GM12878 (cell line): ENCODE results near the gene SFT2D2.

Experiments used
- CHD2 ChIP-seq: IDR thresholded peaks from 2 replicates; pipeline ENCODE4 v1.6.1; 2011; ENCODE audit warnings: low read depth, low read length, improper control_type of control experiment, borderline replicate concordance
- EZH2 ChIP-seq: IDR thresholded peaks from 2 replicates; pipeline ENCODE4 v1.6.1; 2012; ENCODE audit warnings: low read depth, mild to moderate bottlenecking, control low read depth, inconsistent platforms, low read length, borderline replicate concordance; ENCODE audit not compliant: control insufficient read depth
- FOS ChIP-seq: IDR thresholded peaks from 3 replicates; pipeline ENCODE4 v1.6.1; 2011; ENCODE audit warnings: borderline replicate concordance; ENCODE audit not compliant: insufficient read length; ENCODE audit errors: extremely low read depth
- FOXM1 ChIP-seq: IDR thresholded peaks from 2 replicates; pipeline ENCODE4 v1.6.1; 2012; ENCODE audit warnings: low read depth, mild to moderate bottlenecking, inconsistent platforms, low read length, moderate library complexity
- NR2F1 ChIP-seq: fragments of 450-650 bp; conservative IDR thresholded peaks from 2 replicates; pipeline ENCODE4 v1.6.1; 2017; ENCODE audit warnings: mild to moderate bottlenecking
- TF ChIP-seq, protein P1 (sequence below): IDR thresholded peaks from 2 replicates; pipeline ENCODE4 v1.6.1; 2011; ENCODE audit warnings: low read depth, mild to moderate bottlenecking, low read length, moderate library complexity, borderline replicate concordance; ENCODE audit errors: extremely low read depth
- TF ChIP-seq, protein P2 (sequence below), 3 experiments: IDR thresholded peaks in 2 of 3; conservative IDR thresholded peaks in 1 of 3; 2 replicates each; pipeline ENCODE4 v1.5.1; 2011; ENCODE audit warnings: low read depth in 3 of 3, low read length in 3 of 3, mild to moderate bottlenecking in 3 of 3, control low read depth in 2 of 3, moderate library complexity in 2 of 3, inconsistent platforms in 1 of 3, mixed read lengths in 1 of 3; ENCODE audit not compliant: control insufficient read depth in 2 of 3, insufficient read depth in 1 of 3; ENCODE audit errors: extremely low read depth in 1 of 3

DNA sequence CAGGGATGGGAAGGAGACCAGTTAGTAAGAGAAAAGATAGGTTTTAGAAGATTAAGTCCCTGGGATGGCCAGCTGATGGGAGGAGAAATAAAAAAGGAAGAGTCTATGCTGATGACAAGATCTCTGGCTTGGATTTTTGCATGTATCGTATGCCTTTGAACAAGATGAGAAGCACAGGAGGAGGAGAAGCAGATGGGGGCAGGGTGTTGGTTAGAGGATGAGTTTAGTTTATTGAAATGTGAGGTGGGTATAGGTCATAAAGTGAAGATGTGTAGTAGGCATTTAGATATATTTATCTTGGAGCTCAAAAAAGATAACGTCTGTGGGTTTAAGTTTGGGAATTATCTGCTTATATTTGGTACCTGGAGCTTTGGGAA lies 45.7 kb upstream of the SFT2D2 start:
- TF ChIP-seq FOS = no peak
- TF ChIP-seq, protein P1, sequence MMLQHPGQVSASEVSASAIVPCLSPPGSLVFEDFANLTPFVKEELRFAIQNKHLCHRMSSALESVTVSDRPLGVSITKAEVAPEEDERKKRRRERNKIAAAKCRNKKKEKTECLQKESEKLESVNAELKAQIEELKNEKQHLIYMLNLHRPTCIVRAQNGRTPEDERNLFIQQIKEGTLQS = no peak
- TF ChIP-seq, protein P2, sequence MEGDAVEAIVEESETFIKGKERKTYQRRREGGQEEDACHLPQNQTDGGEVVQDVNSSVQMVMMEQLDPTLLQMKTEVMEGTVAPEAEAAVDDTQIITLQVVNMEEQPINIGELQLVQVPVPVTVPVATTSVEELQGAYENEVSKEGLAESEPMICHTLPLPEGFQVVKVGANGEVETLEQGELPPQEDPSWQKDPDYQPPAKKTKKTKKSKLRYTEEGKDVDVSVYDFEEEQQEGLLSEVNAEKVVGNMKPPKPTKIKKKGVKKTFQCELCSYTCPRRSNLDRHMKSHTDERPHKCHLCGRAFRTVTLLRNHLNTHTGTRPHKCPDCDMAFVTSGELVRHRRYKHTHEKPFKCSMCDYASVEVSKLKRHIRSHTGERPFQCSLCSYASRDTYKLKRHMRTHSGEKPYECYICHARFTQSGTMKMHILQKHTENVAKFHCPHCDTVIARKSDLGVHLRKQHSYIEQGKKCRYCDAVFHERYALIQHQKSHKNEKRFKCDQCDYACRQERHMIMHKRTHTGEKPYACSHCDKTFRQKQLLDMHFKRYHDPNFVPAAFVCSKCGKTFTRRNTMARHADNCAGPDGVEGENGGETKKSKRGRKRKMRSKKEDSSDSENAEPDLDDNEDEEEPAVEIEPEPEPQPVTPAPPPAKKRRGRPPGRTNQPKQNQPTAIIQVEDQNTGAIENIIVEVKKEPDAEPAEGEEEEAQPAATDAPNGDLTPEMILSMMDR (IDR thresholded peaks at IDR 0.05 in 2 of 3, conservative IDR thresholded peaks at IDR 0.05 in 1 of 3; ENCODE audit: control insufficient read depth in 2 of 3, extremely low read depth in 1 of 3, insufficient read depth in 1 of 3, low read depth in 3 of 3, low read length in 3 of 3) = no peak
- no peak for TF ChIP-seq FOXM1
- no peak for TF ChIP-seq CHD2
- no peak for TF ChIP-seq EZH2
- no peak for TF ChIP-seq NR2F1
